AG04449 (cell line): ENCODE results near the gene FBXO44.

Experiments used
- CTCF ChIA-PET: fragments of 350-600 bp; formaldehyde crosslinking; extraction: SDS; loops from one replicate; lab custom pipeline; 2021; ENCODE audit warnings: antibody characterized with exemption; lab: Yijun Ruan, JAX
- POLR2A ChIA-PET: fragments of 400-600, 350-600 bp; formaldehyde crosslinking; extraction: SDS; loops from one replicate; lab custom pipeline; 2020; ENCODE audit warnings: antibody characterized with exemption, inconsistent platforms; lab: Yijun Ruan, JAX
- DNase-seq: peaks from one replicate; pipeline ENCODE4 v3.0.0-alpha.2; 2010; ENCODE audit warnings: low read depth, low spot score
- H3K4me3 ChIP-seq: 2 replicates; pipeline ENCODE4 v1.5.1; 2011; ENCODE audit warnings: low read depth, mild to moderate bottlenecking, control low read depth, low read length
- CTCF ChIP-seq: IDR thresholded peaks from one replicate; pipeline ENCODE4 v1.5.1; 2011; ENCODE audit warnings: mild to moderate bottlenecking, moderate library complexity, low read length, control low read depth, inconsistent platforms; ENCODE audit not compliant: insufficient read depth; ENCODE audit errors: missing control alignments

Gene FBXO44

GRCh38 chr1:11613347-11613746 lies 41.3 kb upstream of the FBXO44 start:
- H3K4me3 ChIP-seq, result no peak overlapping the region
- CTCF ChIA-PET, result interaction anchor here (0.7 kb wide), 1 partner anchor 28 kb away, joined by 4 read pairs; no protein-coding TSS in a partner anchor
- POLR2A ChIA-PET, result no interaction called here
- no peak for TF ChIP-seq CTCF
- DNase-seq, result no peak

- TF ChIP-seq CTCF, result no peak
- POLR2A ChIA-PET, result no interaction called here
- CTCF ChIA-PET, result no interaction called here
- DNase-seq, result no peak
- H3K4me3 ChIP-seq, result no peak overlapping the region
Observed at GRCh38 chr1:11615090-11615489, 39.6 kb upstream of the FBXO44 start.

- DNase-seq, result no peak
- POLR2A ChIA-PET, result no interaction called here
- CTCF ChIA-PET, result no interaction called here
- no peak for TF ChIP-seq CTCF
- H3K4me3 ChIP-seq, result no peak overlapping the region
Observed at GRCh38 chr1:11616766-11617165, 37.9 kb upstream of the FBXO44 start.

GRCh38 chr1:11617314-11617713 lies 37.4 kb upstream of the FBXO44 start:
- H3K4me3 ChIP-seq, result no peak overlapping the region
- TF ChIP-seq CTCF, result no peak
- DNase-seq, result no peak
- POLR2A ChIA-PET, result no interaction called here
- CTCF ChIA-PET, result interaction anchor here (1.0 kb wide), 1 partner anchor 28 kb away, joined by 3 read pairs; no protein-coding TSS in a partner anchor

- ChIA-PET POLR2A (no interaction called here), CTCF (interaction anchor here (1.0 kb wide), 1 partner anchor 28 kb away, joined by 3 read pairs; no protein-coding TSS in a partner anchor)
Observed at GRCh38 chr1:11617741-11618140, 36.9 kb upstream of the FBXO44 start.

GRCh38 chr1:11620405-11620804 lies 34.3 kb upstream of the FBXO44 start:
- CTCF ChIA-PET, result no interaction called here
- TF ChIP-seq CTCF, result no peak
- DNase-seq, result no peak
- POLR2A ChIA-PET, result no interaction called here
- no peak overlapping the region for H3K4me3 ChIP-seq

More at GRCh38 chr1:11617741-11618140, 36.9 kb upstream of the FBXO44 start:
- no peak for TF ChIP-seq CTCF
- H3K4me3 ChIP-seq, result no peak overlapping the region
- no peak for DNase-seq
